Neuronal stem cell (in vitro differentiated cells): Measurements from ENCODE around the gene ANKRD2.

Experiments used
- DNase-seq: peaks from one replicate; pipeline ENCODE4 v3.0.0-alpha.2; 2013; ENCODE audit warnings: low spot score
- H2AFZ ChIP-seq: one replicate; pipeline ENCODE4 v1.6.1; 2013; ENCODE audit warnings: mild to moderate bottlenecking, low read length, inconsistent platforms
- H2AK5ac ChIP-seq: 2 replicates; pipeline ENCODE4 v1.6.1; 2013; ENCODE audit warnings: low read depth, mild to moderate bottlenecking, inconsistent platforms, low read length, moderate library complexity, mixed read lengths
- H2BK120ac ChIP-seq: 2 replicates; pipeline ENCODE4 v1.6.1; 2013; ENCODE audit warnings: low read depth, mild to moderate bottlenecking, inconsistent platforms, low read length, moderate library complexity, mixed read lengths
- H2BK12ac ChIP-seq: one replicate; pipeline ENCODE4 v1.6.1; 2013; ENCODE audit warnings: low read length, inconsistent platforms
- H2BK15ac ChIP-seq: 2 replicates; pipeline ENCODE4 v1.6.1; 2013; ENCODE audit warnings: mild to moderate bottlenecking, low read length, inconsistent platforms, mixed read lengths
- H2BK5ac ChIP-seq: one replicate; pipeline ENCODE4 v1.6.1; 2013; ENCODE audit warnings: inconsistent platforms, mild to moderate bottlenecking, low read length, moderate library complexity
- H3K14ac ChIP-seq: one replicate; pipeline ENCODE4 v1.6.1; 2013; ENCODE audit warnings: low read length, inconsistent platforms
- H3K18ac ChIP-seq: 2 replicates; pipeline ENCODE4 v1.6.1; 2013; ENCODE audit warnings: low read length, inconsistent platforms
- H3K23ac ChIP-seq: 2 replicates; pipeline ENCODE4 v1.6.1; 2013; ENCODE audit warnings: low read depth, mild to moderate bottlenecking, mixed read lengths, low read length, inconsistent platforms; ENCODE audit not compliant: poor library complexity
- H3K27ac ChIP-seq: replicated peaks from 3 replicates; pipeline ENCODE4 v1.5.1; 2013; ENCODE audit warnings: low read length, inconsistent platforms
- H3K27me3 ChIP-seq, 3 experiments: 2 replicates each; pipeline ENCODE4 v1.6.1; 2013; ENCODE audit warnings: low read length in 3 of 3, mild to moderate bottlenecking in 2 of 3, inconsistent platforms in 1 of 3, low read depth in 1 of 3, mixed read lengths in 1 of 3, moderate library complexity in 1 of 3; ENCODE audit not compliant: control insufficient read depth in 3 of 3, insufficient read depth in 3 of 3
- H3K36me3 ChIP-seq, 2 donors: replicated peaks in 1 of 2; 2 replicates each; pipeline ENCODE4 v1.6.1; 2013; ENCODE audit warnings: low read length in 2 of 2; ENCODE audit not compliant: control insufficient read depth in 2 of 2, insufficient read depth in 2 of 2
- H3K4ac ChIP-seq: 2 replicates; pipeline ENCODE4 v1.6.1; 2013; ENCODE audit warnings: inconsistent platforms, mild to moderate bottlenecking, low read length, moderate library complexity
- H3K4me1 ChIP-seq, 2 donors: 1 replicate in 1 of 2; 2 replicates in 1 of 2; pipeline ENCODE4 v1.6.1; 2013; ENCODE audit warnings: low read length in 2 of 2, low read depth in 1 of 2; ENCODE audit not compliant: control insufficient read depth in 2 of 2, insufficient read depth in 1 of 2
- H3K4me2 ChIP-seq: one replicate; pipeline ENCODE4 v1.6.1; 2013; ENCODE audit warnings: mild to moderate bottlenecking, low read length, inconsistent platforms; ENCODE audit not compliant: insufficient read depth, poor library complexity, severe bottlenecking
- H3K4me3 ChIP-seq, 2 donors: 2 replicates each; pipeline ENCODE4 v1.5.1; 2013; ENCODE audit warnings: low read length in 2 of 2, mild to moderate bottlenecking in 2 of 2, inconsistent platforms in 1 of 2, moderate library complexity in 1 of 2
- H3K79me1 ChIP-seq: one replicate; pipeline ENCODE4 v1.6.1; 2013; ENCODE audit warnings: low read depth, mild to moderate bottlenecking, inconsistent platforms, low read length, moderate library complexity
- H3K9ac ChIP-seq: one replicate; pipeline ENCODE4 v1.6.1; 2013; ENCODE audit warnings: mild to moderate bottlenecking, low read depth, low read length, inconsistent platforms; ENCODE audit not compliant: poor library complexity
- H3K9me3 ChIP-seq, 2 donors: replicated peaks in 1 of 2; 2 replicates each; pipeline versions ENCODE3 to v1.6.1; 2013; ENCODE audit warnings: low read length in 2 of 2, mild to moderate bottlenecking in 2 of 2, inconsistent platforms in 1 of 2, low read depth in 1 of 2, mixed read lengths in 1 of 2, moderate library complexity in 1 of 2; ENCODE audit not compliant: control insufficient read depth in 2 of 2, insufficient read depth in 1 of 2
- H4K8ac ChIP-seq: one replicate; pipeline ENCODE4 v1.6.1; 2013; ENCODE audit warnings: low read depth, mild to moderate bottlenecking, inconsistent platforms, low read length, moderate library complexity
- H4K91ac ChIP-seq: one replicate; pipeline ENCODE4 v1.6.1; 2013; ENCODE audit warnings: low read length, low read depth, mild to moderate bottlenecking, inconsistent platforms; ENCODE audit not compliant: poor library complexity
- WGBS, 2 donors: extraction: QIAGEN DNeasy Blood & Tissue Kit; methylation state at CpG; one replicate each; pipeline ENCODE4 v1.1.7; 2013; ENCODE audit warnings: missing lambda C conversion rate in 2 of 2, mixed read lengths in 1 of 2; ENCODE audit not compliant: insufficient read length in 2 of 2, insufficient replicate concordance in 1 of 2; ENCODE audit errors: extremely low coverage in 2 of 2; 5-methylcytosine and 5-hydroxymethylcytosine counted together

ANKRD2 gene

GRCh38 chr10:97570146-97570788 lies 2.3 kb upstream of the ANKRD2 start:
- Histone ChIP-seq H3K18ac (no peak overlapping the region), H3K36me3 (peaks cover 0 to 2% of the 10 kb centered on the region in 2 donors), H4K8ac (no peak overlapping the region), H3K23ac (peak overlapping the region; percentile 44), H3K27me3 (no peaks in the 10 kb centered on the region), H3K4me3 (peak overlapping the region in 1 of 2 donors; percentile 16), H3K27ac (no peak overlapping the region), H2AFZ (no peak overlapping the region), H3K4me2 (no peak overlapping the region), H3K9me3 (no peaks in the 10 kb centered on the region), H3K4ac (no peak overlapping the region), H3K14ac (no peak overlapping the region), H2BK5ac (peak overlapping the region; percentile 39), H2AK5ac (no peak overlapping the region), H3K4me1 (peaks cover 0 to 3% of the 10 kb centered on the region in 2 donors), H2BK12ac (no peak overlapping the region), H2BK15ac (no peak overlapping the region), H2BK120ac (no peak overlapping the region), H3K79me1 (no peaks in the 10 kb centered on the region), H4K91ac (no peak overlapping the region), H3K9ac (no peak overlapping the region)
- WGBS, 2 donors: no CpG with 5 or more reads among the region's 33 CpGs
- DNase-seq: no peak

- Histone ChIP-seq H3K23ac (no peak overlapping the region), H2BK15ac (no peak overlapping the region), H4K91ac (no peak overlapping the region), H2BK12ac (no peak overlapping the region), H2BK5ac (no peak overlapping the region), H3K79me1 (no peaks in the 10 kb centered on the region), H3K9me3 (no peaks in the 10 kb centered on the region), H3K4me2 (no peak overlapping the region), H3K27me3 (no peaks in the 10 kb centered on the region), H2AK5ac (no peak overlapping the region), H3K14ac (no peak overlapping the region), H4K8ac (no peak overlapping the region), H3K36me3 (peaks cover 0 to 2% of the 10 kb centered on the region in 2 donors), H3K4me3 (no peak overlapping the region), H2AFZ (no peak overlapping the region), H3K27ac (no peak overlapping the region), H3K9ac (peak overlapping the region; percentile 37), H3K18ac (no peak overlapping the region), H3K4me1 (peaks cover 0 to 3% of the 10 kb centered on the region in 2 donors), H3K4ac (no peak overlapping the region), H2BK120ac (no peak overlapping the region)
- no peak for DNase-seq
- no CpG with 5 or more reads among the region's 5 CpGs for WGBS, 2 donors
Observed at GRCh38 chr10:97570789-97571471, 1.6 kb upstream of the ANKRD2 start.

- Histone ChIP-seq H3K4me2 (no peak overlapping the region), H4K91ac (no peak overlapping the region), H2BK5ac (no peak overlapping the region), H3K9me3 (no peaks in the 10 kb centered on the region), H3K23ac (no peak overlapping the region), H3K18ac (no peak overlapping the region), H2BK12ac (no peak overlapping the region), H3K79me1 (no peaks in the 10 kb centered on the region), H3K27ac (no peak overlapping the region), H3K4me1 (peaks cover 0 to 3% of the 10 kb centered on the region in 2 donors), H2AK5ac (no peak overlapping the region), H2BK120ac (no peak overlapping the region), H3K36me3 (peaks cover 0 to 2% of the 10 kb centered on the region in 2 donors), H3K4me3 (no peak overlapping the region), H2AFZ (no peak overlapping the region), H3K9ac (no peak overlapping the region), H2BK15ac (no peak overlapping the region), H3K4ac (no peak overlapping the region), H4K8ac (no peak overlapping the region), H3K27me3 (no peaks in the 10 kb centered on the region), H3K14ac (no peak overlapping the region)
- DNase-seq: no peak
- no CpG with 5 or more reads among the region's 3 CpGs for WGBS, 2 donors
Observed at GRCh38 chr10:97571622-97572021, 957 bp upstream of the ANKRD2 start.

- no peaks in the 10 kb centered on the region for H3K79me1 ChIP-seq
- no peak overlapping the region for H3K9ac ChIP-seq
- no peak overlapping the region for H2AK5ac ChIP-seq
- H3K27me3 ChIP-seq: no peaks in the 10 kb centered on the region
- no CpG with 5 or more reads among the region's 2 CpGs for WGBS, 2 donors
- no peak overlapping the region for H4K91ac ChIP-seq
- H3K14ac ChIP-seq: no peak overlapping the region
- no peak for DNase-seq
- H3K27ac ChIP-seq: no peak overlapping the region
- H3K9me3 ChIP-seq: no peaks in the 10 kb centered on the region
- H2BK120ac ChIP-seq: no peak overlapping the region
- H2BK15ac ChIP-seq: no peak overlapping the region
- H3K4ac ChIP-seq: no peak overlapping the region
- H3K23ac ChIP-seq: no peak overlapping the region
- H3K18ac ChIP-seq: no peak overlapping the region
- H4K8ac ChIP-seq: no peak overlapping the region
- peaks cover 0 to 3% of the 10 kb centered on the region in 2 donors for H3K4me1 ChIP-seq
- H3K4me2 ChIP-seq: no peak overlapping the region
- H2BK12ac ChIP-seq: no peak overlapping the region
- no peak overlapping the region for H3K4me3 ChIP-seq
- peaks cover 0 to 2% of the 10 kb centered on the region in 2 donors for H3K36me3 ChIP-seq
- no peak overlapping the region for H2BK5ac ChIP-seq
- no peak overlapping the region for H2AFZ ChIP-seq
Observed at GRCh38 chr10:97573021-97573420, 442 bp downstream of the ANKRD2 start.
